SK-N-SH treated with all-trans-retinoic acid at 6 μM for 48 hours (cell line): ENCODE measurements around the gene DIP2C.

Source experiments
- ATAC-seq: fragments of 200-7000 bp; cut with Tn5 transposase; 3 replicates; pipeline ENCODE4 v1.9.1; 2020; ENCODE audit warnings: mild to moderate bottlenecking, moderate library complexity
- ARNTL ChIP-seq: fragments of 450-650 bp; formaldehyde crosslinking; IDR thresholded peaks from 2 replicates; pipeline ENCODE4 v1.5.0; 2020; ENCODE audit warnings: low read depth, mild to moderate bottlenecking, moderate library complexity, borderline replicate concordance
- BACH2 ChIP-seq: fragments of 250-450 bp; sonication (Bioruptor Pico); IDR thresholded peaks from 2 replicates; pipeline ENCODE4 v1.9.0; 2021; ENCODE audit warnings: mild to moderate bottlenecking, borderline replicate concordance
- CSDC2 ChIP-seq: fragments of 250-450 bp; sonication (Bioruptor Pico); IDR thresholded peaks from 2 replicates; pipeline ENCODE4 v1.5.0; 2020; ENCODE audit warnings: mild to moderate bottlenecking, moderate library complexity
- ESRRG ChIP-seq: fragments of 250-450 bp; sonication (Bioruptor Pico); IDR thresholded peaks from 2 replicates; pipeline ENCODE4 v1.6.1; 2021; ENCODE audit warnings: mild to moderate bottlenecking
- GLIS3 ChIP-seq: fragments of 250-450 bp; sonication (Bioruptor Pico); IDR thresholded peaks from 2 replicates; pipeline ENCODE4 v1.5.0; 2020; ENCODE audit warnings: mild to moderate bottlenecking, moderate library complexity
- ISL1 ChIP-seq: fragments of 250-450 bp; sonication (Bioruptor Pico); IDR thresholded peaks from 2 replicates; pipeline ENCODE4 v2.1.2; 2022; ENCODE audit warnings: mild to moderate bottlenecking, moderate library complexity
- PPARA ChIP-seq: fragments of 250-450 bp; sonication (Bioruptor Pico); IDR thresholded peaks from 2 replicates; pipeline ENCODE4 v1.5.0; 2020; ENCODE audit warnings: mild to moderate bottlenecking, borderline replicate concordance
- RARB ChIP-seq: fragments of 250-450 bp; sonication (Bioruptor Pico); IDR thresholded peaks from 2 replicates; pipeline ENCODE4 v1.8.0; 2021; ENCODE audit warnings: mild to moderate bottlenecking, moderate library complexity
- TCF4 ChIP-seq: fragments of 250-450 bp; sonication (Bioruptor Pico); IDR thresholded peaks from 2 replicates; pipeline ENCODE4 v1.8.0; 2021; ENCODE audit warnings: mild to moderate bottlenecking, moderate library complexity, borderline replicate concordance
- TOX ChIP-seq: fragments of 250-450 bp; sonication (Bioruptor Pico); IDR thresholded peaks from 2 replicates; pipeline ENCODE4 v1.8.0; 2021; ENCODE audit warnings: mild to moderate bottlenecking, moderate library complexity, borderline replicate concordance
- ZC3H10 ChIP-seq: fragments of 250-450 bp; sonication (Bioruptor Pico); IDR thresholded peaks from 2 replicates; pipeline ENCODE4 v1.5.1; 2021; ENCODE audit warnings: mild to moderate bottlenecking, moderate library complexity
- ZFP3 ChIP-seq: fragments of 250-450 bp; sonication (Bioruptor Pico); IDR thresholded peaks from 2 replicates; pipeline ENCODE4 v1.5.0; 2020; ENCODE audit warnings: mild to moderate bottlenecking, moderate library complexity
- ZFP30 ChIP-seq: fragments of 450-650 bp; formaldehyde crosslinking; IDR thresholded peaks from 2 replicates; pipeline ENCODE4 v1.5.0; 2022; ENCODE audit warnings: mild to moderate bottlenecking, moderate library complexity
- ZNF565 ChIP-seq: fragments of 450-650 bp; formaldehyde crosslinking; conservative IDR thresholded peaks from 2 replicates; pipeline ENCODE4 v1.5.0; 2020; ENCODE audit warnings: low read depth, mild to moderate bottlenecking, moderate library complexity
- ZNF70 ChIP-seq: fragments of 450-650 bp; formaldehyde crosslinking; IDR thresholded peaks from 2 replicates; pipeline ENCODE4 v1.5.0; 2020; ENCODE audit warnings: mild to moderate bottlenecking, moderate library complexity
- ZNF8 ChIP-seq: fragments of 450-650 bp; formaldehyde crosslinking; IDR thresholded peaks from 2 replicates; pipeline ENCODE4 v1.5.0; 2020; ENCODE audit warnings: mild to moderate bottlenecking, moderate library complexity
- TF ChIP-seq, protein P1 (sequence below): fragments of 250-450 bp; sonication (Bioruptor Pico); IDR thresholded peaks from 2 replicates; pipeline ENCODE4 v1.8.0; 2021; ENCODE audit warnings: low read depth, mild to moderate bottlenecking, moderate library complexity, borderline replicate concordance
- TF ChIP-seq, protein P2 (sequence below): fragments of 250-450 bp; sonication (Bioruptor Pico); IDR thresholded peaks from 2 replicates; pipeline ENCODE4 v1.5.0; 2020; ENCODE audit warnings: mild to moderate bottlenecking, moderate library complexity
- TF ChIP-seq, protein P3 (sequence below): fragments of 250-450 bp; sonication (Bioruptor Pico); IDR thresholded peaks from 2 replicates; pipeline ENCODE4 v1.5.1; 2020; ENCODE audit warnings: low read depth, mild to moderate bottlenecking, moderate library complexity
- TF ChIP-seq, protein P4 (sequence below): fragments of 250-450 bp; sonication (Bioruptor Pico); IDR thresholded peaks from 2 replicates; pipeline ENCODE4 v1.8.0; 2020; ENCODE audit warnings: mild to moderate bottlenecking, moderate library complexity, borderline replicate concordance
- TF ChIP-seq, protein P5 (sequence below): fragments of 250-450 bp; sonication (Bioruptor Pico); IDR thresholded peaks from 2 replicates; pipeline ENCODE4 v1.5.1; 2021; ENCODE audit warnings: mild to moderate bottlenecking, moderate library complexity

DIP2C gene

DNA sequence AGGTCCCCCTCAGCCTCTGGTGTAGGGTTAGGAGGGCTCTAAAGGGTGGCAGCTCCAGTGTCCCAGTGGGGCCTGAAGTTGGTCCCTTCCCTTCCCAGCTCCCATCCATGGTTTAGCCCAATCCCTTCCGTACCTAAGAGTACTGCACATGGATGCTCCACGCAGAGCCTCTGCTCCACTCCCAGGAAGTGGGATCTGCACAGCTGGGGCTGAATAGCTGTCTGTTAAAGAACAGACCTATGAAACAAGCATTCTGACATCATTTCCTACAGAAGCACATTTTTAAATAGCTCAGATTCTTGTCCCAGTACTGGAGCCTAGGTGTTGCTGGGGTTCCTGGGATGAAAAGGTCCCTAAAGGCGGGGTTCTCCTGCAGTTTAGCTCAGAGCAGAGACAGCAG is 418.3 kb downstream of the DIP2C start:
- no peak for ATAC-seq
- TF ChIP-seq ARNTL (CRISPR knock-in tag) (no peak), ZNF8 (CRISPR knock-in tag) (no peak), ZNF70 (CRISPR knock-in tag) (no peak), ISL1 (CRISPR knock-in tag) (no peak), PPARA (CRISPR knock-in tag) (no peak)

DNA sequence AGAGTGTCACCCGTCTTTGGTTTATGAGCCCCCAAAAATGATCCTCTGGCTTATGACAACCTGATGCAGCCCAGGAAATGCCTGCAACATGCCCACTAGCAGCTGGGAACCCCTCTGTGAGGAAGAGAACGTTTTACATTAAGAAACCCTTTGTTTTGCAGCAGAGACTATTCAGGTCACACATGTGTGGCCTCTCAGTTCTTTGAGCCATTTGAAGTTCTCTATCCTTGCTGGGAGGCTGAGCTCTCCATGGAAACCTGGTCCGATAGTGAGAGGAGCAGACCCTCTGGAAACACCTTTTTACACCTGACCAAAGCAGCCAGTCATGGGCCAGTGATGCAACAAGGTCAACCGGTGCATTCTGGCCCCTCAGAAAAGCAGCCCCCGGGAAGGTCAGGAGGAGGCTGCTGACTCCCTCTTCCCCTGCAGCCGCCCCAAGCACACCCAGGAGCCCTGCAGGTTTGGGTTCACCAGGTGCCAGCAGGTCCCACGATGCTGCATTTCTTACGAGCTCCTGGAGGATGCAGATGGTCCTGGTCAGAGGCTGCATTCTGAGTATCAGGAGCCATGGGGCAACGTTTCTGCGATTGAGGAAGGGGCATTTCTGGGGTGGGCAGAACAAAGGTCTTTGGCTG is 419.9 kb downstream of the DIP2C start:
- no peak for ATAC-seq
- no peak for TF ChIP-seq ZNF70 (CRISPR knock-in tag)
- no peak for TF ChIP-seq GLIS3
- TF ChIP-seq CSDC2 (CRISPR knock-in tag), result no peak
- no peak for TF ChIP-seq RARB (CRISPR knock-in tag)
- no peak for TF ChIP-seq PPARA (CRISPR knock-in tag)
- TF ChIP-seq TOX (CRISPR knock-in tag), result no peak
- TF ChIP-seq, protein P1, sequence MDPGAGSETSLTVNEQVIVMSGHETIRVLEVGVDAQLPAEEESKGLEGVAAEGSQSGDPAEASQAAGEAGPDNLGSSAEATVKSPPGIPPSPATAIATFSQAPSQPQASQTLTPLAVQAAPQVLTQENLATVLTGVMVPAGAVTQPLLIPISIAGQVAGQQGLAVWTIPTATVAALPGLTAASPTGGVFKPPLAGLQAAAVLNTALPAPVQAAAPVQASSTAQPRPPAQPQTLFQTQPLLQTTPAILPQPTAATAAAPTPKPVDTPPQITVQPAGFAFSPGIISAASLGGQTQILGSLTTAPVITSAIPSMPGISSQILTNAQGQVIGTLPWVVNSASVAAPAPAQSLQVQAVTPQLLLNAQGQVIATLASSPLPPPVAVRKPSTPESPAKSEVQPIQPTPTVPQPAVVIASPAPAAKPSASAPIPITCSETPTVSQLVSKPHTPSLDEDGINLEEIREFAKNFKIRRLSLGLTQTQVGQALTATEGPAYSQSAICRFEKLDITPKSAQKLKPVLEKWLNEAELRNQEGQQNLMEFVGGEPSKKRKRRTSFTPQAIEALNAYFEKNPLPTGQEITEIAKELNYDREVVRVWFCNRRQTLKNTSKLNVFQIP (CRISPR knock-in tag), result no peak
- no peak for TF ChIP-seq ZFP3 (CRISPR knock-in tag)
- TF ChIP-seq, protein P2, sequence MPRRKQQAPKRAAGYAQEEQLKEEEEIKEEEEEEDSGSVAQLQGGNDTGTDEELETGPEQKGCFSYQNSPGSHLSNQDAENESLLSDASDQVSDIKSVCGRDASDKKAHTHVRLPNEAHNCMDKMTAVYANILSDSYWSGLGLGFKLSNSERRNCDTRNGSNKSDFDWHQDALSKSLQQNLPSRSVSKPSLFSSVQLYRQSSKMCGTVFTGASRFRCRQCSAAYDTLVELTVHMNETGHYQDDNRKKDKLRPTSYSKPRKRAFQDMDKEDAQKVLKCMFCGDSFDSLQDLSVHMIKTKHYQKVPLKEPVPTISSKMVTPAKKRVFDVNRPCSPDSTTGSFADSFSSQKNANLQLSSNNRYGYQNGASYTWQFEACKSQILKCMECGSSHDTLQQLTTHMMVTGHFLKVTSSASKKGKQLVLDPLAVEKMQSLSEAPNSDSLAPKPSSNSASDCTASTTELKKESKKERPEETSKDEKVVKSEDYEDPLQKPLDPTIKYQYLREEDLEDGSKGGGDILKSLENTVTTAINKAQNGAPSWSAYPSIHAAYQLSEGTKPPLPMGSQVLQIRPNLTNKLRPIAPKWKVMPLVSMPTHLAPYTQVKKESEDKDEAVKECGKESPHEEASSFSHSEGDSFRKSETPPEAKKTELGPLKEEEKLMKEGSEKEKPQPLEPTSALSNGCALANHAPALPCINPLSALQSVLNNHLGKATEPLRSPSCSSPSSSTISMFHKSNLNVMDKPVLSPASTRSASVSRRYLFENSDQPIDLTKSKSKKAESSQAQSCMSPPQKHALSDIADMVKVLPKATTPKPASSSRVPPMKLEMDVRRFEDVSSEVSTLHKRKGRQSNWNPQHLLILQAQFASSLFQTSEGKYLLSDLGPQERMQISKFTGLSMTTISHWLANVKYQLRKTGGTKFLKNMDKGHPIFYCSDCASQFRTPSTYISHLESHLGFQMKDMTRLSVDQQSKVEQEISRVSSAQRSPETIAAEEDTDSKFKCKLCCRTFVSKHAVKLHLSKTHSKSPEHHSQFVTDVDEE (CRISPR knock-in tag), result no peak
- TF ChIP-seq ZC3H10, result no peak
- TF ChIP-seq ARNTL (CRISPR knock-in tag), result no peak
- TF ChIP-seq ISL1 (CRISPR knock-in tag), result no peak
- TF ChIP-seq, protein P3, sequence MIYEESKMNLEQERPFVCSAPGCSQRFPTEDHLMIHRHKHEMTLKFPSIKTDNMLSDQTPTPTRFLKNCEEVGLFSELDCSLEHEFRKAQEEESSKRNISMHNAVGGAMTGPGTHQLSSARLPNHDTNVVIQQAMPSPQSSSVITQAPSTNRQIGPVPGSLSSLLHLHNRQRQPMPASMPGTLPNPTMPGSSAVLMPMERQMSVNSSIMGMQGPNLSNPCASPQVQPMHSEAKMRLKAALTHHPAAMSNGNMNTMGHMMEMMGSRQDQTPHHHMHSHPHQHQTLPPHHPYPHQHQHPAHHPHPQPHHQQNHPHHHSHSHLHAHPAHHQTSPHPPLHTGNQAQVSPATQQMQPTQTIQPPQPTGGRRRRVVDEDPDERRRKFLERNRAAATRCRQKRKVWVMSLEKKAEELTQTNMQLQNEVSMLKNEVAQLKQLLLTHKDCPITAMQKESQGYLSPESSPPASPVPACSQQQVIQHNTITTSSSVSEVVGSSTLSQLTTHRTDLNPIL (CRISPR knock-in tag), result no peak
- TF ChIP-seq ZFP30 (CRISPR knock-in tag), result no peak
- TF ChIP-seq ZNF565 (CRISPR knock-in tag), result no peak
- TF ChIP-seq TCF4, result no peak

DNA sequence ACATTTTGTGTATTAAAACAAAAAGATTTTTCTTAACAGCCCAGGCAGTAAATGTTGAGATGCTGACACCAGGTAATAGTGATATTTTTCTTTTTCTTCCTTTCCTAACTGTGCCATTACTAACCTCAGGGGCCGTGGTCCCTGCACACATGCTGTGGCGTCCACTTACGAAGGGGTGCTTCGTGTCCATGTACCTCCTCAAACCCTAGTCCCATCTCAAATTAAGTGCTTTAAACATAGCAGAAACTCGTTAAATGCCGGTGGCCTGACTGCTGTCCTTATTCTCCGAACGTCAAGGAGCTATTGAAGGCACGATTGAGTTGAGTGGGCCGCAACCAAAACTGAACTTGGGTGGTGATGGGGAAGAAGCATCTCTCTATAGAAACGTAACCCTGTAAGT is 421.8 kb downstream of the DIP2C start:
- no peak for TF ChIP-seq RARB (CRISPR knock-in tag)
- no peak for TF ChIP-seq PPARA (CRISPR knock-in tag)
- no peak for TF ChIP-seq CSDC2 (CRISPR knock-in tag)
- no peak for TF ChIP-seq ZFP30 (CRISPR knock-in tag)
- TF ChIP-seq, protein P4, sequence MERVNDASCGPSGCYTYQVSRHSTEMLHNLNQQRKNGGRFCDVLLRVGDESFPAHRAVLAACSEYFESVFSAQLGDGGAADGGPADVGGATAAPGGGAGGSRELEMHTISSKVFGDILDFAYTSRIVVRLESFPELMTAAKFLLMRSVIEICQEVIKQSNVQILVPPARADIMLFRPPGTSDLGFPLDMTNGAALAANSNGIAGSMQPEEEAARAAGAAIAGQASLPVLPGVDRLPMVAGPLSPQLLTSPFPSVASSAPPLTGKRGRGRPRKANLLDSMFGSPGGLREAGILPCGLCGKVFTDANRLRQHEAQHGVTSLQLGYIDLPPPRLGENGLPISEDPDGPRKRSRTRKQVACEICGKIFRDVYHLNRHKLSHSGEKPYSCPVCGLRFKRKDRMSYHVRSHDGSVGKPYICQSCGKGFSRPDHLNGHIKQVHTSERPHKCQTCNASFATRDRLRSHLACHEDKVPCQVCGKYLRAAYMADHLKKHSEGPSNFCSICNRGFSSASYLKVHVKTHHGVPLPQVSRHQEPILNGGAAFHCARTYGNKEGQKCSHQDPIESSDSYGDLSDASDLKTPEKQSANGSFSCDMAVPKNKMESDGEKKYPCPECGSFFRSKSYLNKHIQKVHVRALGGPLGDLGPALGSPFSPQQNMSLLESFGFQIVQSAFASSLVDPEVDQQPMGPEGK (CRISPR knock-in tag), result no peak
- no peak for TF ChIP-seq ISL1 (CRISPR knock-in tag)
- TF ChIP-seq, protein P5, sequence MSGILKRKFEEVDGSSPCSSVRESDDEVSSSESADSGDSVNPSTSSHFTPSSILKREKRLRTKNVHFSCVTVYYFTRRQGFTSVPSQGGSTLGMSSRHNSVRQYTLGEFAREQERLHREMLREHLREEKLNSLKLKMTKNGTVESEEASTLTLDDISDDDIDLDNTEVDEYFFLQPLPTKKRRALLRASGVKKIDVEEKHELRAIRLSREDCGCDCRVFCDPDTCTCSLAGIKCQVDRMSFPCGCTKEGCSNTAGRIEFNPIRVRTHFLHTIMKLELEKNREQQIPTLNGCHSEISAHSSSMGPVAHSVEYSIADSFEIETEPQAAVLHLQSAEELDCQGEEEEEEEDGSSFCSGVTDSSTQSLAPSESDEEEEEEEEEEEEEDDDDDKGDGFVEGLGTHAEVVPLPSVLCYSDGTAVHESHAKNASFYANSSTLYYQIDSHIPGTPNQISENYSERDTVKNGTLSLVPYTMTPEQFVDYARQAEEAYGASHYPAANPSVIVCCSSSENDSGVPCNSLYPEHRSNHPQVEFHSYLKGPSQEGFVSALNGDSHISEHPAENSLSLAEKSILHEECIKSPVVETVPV (CRISPR knock-in tag), result no peak
- no peak for TF ChIP-seq ESRRG
- TF ChIP-seq ZC3H10, result no peak
- TF ChIP-seq, protein P3 (CRISPR knock-in tag), result no peak
- no peak for TF ChIP-seq BACH2 (CRISPR knock-in tag)
- TF ChIP-seq TOX (CRISPR knock-in tag), result no peak
- no peak for TF ChIP-seq ZNF565 (CRISPR knock-in tag)
- no peak for TF ChIP-seq ARNTL (CRISPR knock-in tag)
- ATAC-seq, result no peak
